Mesothelial cell of epicardium (in vitro differentiated cells): ENCODE measurements around the gene OR6N1. TPM values are rescaled to one million over a fixed set of nuclear protein-coding genes. Genes with fewer than 3 reads are reported as not detected.

Source experiments
- DNase-seq, 2 experiments: peaks; one replicate each; pipeline ENCODE4 v3.0.0; 2021; ENCODE audit warnings: low spot score in 2 of 2; ENCODE audit not compliant: unreplicated experiment in 2 of 2
- H3K27ac Mint-ChIP-seq: 2 replicates; pipeline ENCODE4 v1.8.0; 2021; ENCODE audit warnings: mixed read lengths
- H3K27me3 Mint-ChIP-seq: 2 replicates; pipeline ENCODE4 v1.8.0; 2021; ENCODE audit warnings: low read depth, mixed read lengths
- H3K36me3 Mint-ChIP-seq: 2 replicates; pipeline ENCODE4 v1.8.0; 2021; ENCODE audit warnings: mixed read lengths
- H3K4me1 Mint-ChIP-seq: 2 replicates; pipeline ENCODE4 v1.8.0; 2021; ENCODE audit warnings: mixed read lengths
- H3K4me3 Mint-ChIP-seq: 2 replicates; pipeline ENCODE4 v1.8.0; 2021; ENCODE audit warnings: mild to moderate bottlenecking, moderate library complexity, mixed read lengths
- H3K9me3 Mint-ChIP-seq: 2 replicates; pipeline ENCODE4 v1.8.0; 2021; ENCODE audit warnings: mixed read lengths
- total RNA-seq: library from RNA; stranded (reverse); gene quantifications from 3 replicates; pipeline ENCODE4 v1.2.1, GENCODE V29; 2021
- TF ChIP-seq, protein P1 (sequence below): fragments of 200-600 bp; sonication (generic); IDR thresholded peaks from one replicate; pipeline ENCODE4 v1.5.0; 2021; ENCODE audit warnings: antibody characterized with exemption; ENCODE audit not compliant: unreplicated experiment

Gene OR6N1
- total RNA-seq, 1 donor from 2014 or later: not detected

DNA sequence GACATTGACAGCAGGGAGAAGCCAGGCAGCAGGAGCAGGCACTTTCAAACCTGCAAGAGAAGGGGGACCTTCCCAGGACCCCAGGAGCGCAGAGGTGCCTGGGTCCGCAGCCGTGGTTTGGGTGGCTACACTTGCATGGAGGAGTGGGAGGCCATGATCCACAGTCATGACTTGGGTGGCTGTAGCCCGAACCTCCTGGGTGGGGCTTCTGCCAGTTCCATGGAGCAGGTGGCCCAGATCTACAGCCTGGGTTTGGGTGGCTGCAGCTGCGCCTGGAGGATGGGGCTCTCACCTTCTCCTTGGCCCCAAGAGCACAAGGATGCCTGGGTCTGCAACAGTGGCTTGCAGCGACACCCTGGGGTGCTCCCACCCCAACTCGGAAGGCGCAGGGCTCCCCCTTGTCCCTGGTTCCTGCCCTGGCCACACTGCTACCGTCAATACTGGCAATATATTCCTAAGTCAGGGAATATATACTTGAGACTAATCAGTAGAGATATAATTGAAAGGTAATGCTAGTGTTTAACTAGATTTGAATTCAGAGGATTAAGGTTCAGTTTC, 19.8 kb downstream of the OR6N1 start:
- Mint-ChIP-seq H3K27me3 (no peaks in the 10 kb centered on the region), H3K9me3 (peaks cover 6% of the 10 kb centered on the region), H3K36me3 (no peaks in the 10 kb centered on the region), H3K27ac (no peak overlapping the region), H3K4me3 (no peak overlapping the region), H3K4me1 (peaks cover 17% of the 10 kb centered on the region)
- TF ChIP-seq, protein P1, sequence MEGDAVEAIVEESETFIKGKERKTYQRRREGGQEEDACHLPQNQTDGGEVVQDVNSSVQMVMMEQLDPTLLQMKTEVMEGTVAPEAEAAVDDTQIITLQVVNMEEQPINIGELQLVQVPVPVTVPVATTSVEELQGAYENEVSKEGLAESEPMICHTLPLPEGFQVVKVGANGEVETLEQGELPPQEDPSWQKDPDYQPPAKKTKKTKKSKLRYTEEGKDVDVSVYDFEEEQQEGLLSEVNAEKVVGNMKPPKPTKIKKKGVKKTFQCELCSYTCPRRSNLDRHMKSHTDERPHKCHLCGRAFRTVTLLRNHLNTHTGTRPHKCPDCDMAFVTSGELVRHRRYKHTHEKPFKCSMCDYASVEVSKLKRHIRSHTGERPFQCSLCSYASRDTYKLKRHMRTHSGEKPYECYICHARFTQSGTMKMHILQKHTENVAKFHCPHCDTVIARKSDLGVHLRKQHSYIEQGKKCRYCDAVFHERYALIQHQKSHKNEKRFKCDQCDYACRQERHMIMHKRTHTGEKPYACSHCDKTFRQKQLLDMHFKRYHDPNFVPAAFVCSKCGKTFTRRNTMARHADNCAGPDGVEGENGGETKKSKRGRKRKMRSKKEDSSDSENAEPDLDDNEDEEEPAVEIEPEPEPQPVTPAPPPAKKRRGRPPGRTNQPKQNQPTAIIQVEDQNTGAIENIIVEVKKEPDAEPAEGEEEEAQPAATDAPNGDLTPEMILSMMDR: no peak
- DNase-seq: no peak

DNA sequence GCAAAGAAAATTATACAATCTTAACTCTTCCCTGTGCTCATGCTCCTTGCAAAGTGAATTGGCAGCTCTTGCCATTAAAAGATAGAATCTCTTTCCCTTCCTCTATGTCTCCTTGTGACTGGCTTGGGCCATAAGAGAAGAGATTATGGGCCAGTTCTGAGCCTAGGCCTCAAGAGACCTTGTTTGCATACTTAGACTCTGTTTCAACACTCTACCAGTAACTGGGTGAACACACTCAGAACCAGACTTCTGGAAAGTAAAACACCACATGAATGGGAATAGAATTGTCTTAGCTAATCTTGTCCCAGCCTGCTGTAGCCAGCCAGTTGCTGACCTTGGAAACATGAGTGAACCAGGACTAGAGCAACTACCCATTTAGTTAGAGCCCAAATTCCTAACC, 36.1 kb downstream of the OR6N1 start:
- no peak overlapping the region for H3K27ac Mint-ChIP-seq
- H3K27me3 Mint-ChIP-seq: peaks cover 1% of the 10 kb centered on the region
- H3K4me3 Mint-ChIP-seq: no peak overlapping the region
- H3K4me1 Mint-ChIP-seq: peaks cover 19% of the 10 kb centered on the region
- TF ChIP-seq, protein P1: no peak
- H3K9me3 Mint-ChIP-seq: peaks cover 7% of the 10 kb centered on the region
- no peaks in the 10 kb centered on the region for H3K36me3 Mint-ChIP-seq
- no peak for DNase-seq

DNA sequence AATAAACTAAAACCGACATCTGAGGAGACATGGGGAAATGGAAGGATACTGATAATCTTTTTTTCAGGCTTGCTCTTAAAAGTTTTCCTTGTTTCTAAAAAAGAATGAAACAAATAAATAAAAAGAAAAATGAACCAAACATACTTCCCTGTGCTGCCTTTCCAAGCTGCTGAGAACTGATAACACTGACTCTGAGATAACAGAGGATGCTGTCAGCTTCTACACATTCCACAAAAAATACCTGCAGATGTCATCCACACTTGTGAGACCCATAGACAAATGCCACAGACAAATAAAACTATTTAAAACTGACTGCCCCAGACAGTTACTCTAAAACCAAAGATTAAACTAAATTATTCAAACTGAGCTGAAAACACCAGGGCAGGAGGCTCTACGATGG, 39.5 kb downstream of the OR6N1 start:
- Mint-ChIP-seq H3K4me3 (no peak overlapping the region), H3K4me1 (peaks cover 12% of the 10 kb centered on the region), H3K9me3 (no peaks in the 10 kb centered on the region), H3K27me3 (peaks cover 1% of the 10 kb centered on the region), H3K27ac (no peak overlapping the region), H3K36me3 (no peaks in the 10 kb centered on the region)
- DNase-seq: no peak
- TF ChIP-seq, protein P1: no peak

DNA sequence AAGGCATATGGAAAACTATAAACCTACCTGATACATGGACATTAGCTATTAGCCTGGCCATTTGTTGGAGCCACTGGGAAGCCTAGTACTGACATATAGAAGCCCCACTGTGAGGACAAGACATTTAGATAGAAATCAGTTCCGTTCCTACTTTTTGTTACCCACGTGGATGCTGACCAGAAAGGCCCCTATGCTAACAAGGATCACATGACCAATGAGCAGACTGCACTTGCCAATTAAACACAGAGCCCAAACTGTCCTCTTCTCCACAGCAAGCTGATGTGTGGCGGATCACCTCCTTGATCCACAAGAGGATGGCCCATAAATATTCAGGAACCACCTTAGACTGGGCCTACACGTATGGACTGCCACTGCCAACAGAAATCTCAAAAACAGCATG, 40.3 kb downstream of the OR6N1 start:
- Mint-ChIP-seq H3K36me3 (no peaks in the 10 kb centered on the region), H3K27me3 (peaks cover 1% of the 10 kb centered on the region), H3K27ac (no peak overlapping the region), H3K9me3 (no peaks in the 10 kb centered on the region), H3K4me3 (no peak overlapping the region), H3K4me1 (peaks cover 12% of the 10 kb centered on the region)
- TF ChIP-seq, protein P1: no peak
- DNase-seq: no peak

DNA sequence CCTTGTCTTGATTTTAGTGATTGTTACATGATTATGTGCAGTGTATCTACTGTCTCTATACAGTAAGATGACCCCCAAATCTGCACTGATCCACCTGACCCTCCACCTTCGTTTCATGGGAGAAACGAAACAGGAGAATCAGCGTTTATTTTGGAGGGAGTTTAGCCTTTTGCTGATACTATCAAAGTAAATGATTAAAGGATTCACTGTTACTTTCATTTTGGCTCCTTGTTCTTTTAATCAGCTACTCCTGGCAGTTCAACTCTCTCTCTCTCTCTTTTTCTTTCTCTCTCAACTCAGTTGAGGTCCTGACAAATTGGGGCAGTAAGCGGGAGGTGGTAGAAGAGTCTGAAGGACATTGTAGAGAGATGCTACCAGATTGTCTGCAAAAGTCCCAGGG, 41.5 kb downstream of the OR6N1 start:
- no peak overlapping the region for H3K4me3 Mint-ChIP-seq
- H3K36me3 Mint-ChIP-seq: no peaks in the 10 kb centered on the region
- TF ChIP-seq, protein P1: no peak
- peaks cover 3% of the 10 kb centered on the region for H3K27me3 Mint-ChIP-seq
- no peak overlapping the region for H3K27ac Mint-ChIP-seq
- peaks cover 8% of the 10 kb centered on the region for H3K4me1 Mint-ChIP-seq
- H3K9me3 Mint-ChIP-seq: no peaks in the 10 kb centered on the region
- no peak for DNase-seq
